Bone marrow (tissue), 2 donors: Measurements from ENCODE around the gene TNFSF4.
"Not testable (repeated sequence)": the region's sequence is repeated elsewhere in the genome, so short reads cannot be mapped to it uniquely, and the experiment has no call there.

Experiments used
- DNase-seq, 2 donors: peaks; one replicate each; lab custom pipeline; 2025; lab: John Stamatoyannopoulos, UW

The TNFSF4 gene

GRCh38 chr1:173206816-173207568 is at the start of gene TNFSF4:
Gene TNFSF4 (minus strand): TSS chr1:173207331. CDS start chr1:173207176, 155 bp downstream.
- DNase-seq = peak in 1 of 2 donors; percentile 88

GRCh38 chr1:173255214-173255813 is 48.2 kb upstream of the TNFSF4 start:
- DNase-seq = peak in 1 of 2 donors; percentile 49

GRCh38 chr1:173253046-173253445 is 45.9 kb upstream of the TNFSF4 start:
- DNase-seq = no peak

GRCh38 chr1:173249349-173249748 is 42.2 kb upstream of the TNFSF4 start:
- DNase-seq = no peak

- no peak for DNase-seq
Measured at GRCh38 chr1:173248247-173248940, 41.3 kb upstream of the TNFSF4 start.

- no peak for DNase-seq
Measured at GRCh38 chr1:173245892-173246291, 38.8 kb upstream of the TNFSF4 start.

- no peak for DNase-seq
Measured at GRCh38 chr1:173243300-173243699, 36.2 kb upstream of the TNFSF4 start.

- no peak for DNase-seq
Measured at GRCh38 chr1:173241528-173242347, 34.6 kb upstream of the TNFSF4 start.

GRCh38 chr1:173240609-173241008 is 33.5 kb upstream of the TNFSF4 start:
- no peak for DNase-seq

GRCh38 chr1:173239058-173239457 is 31.9 kb upstream of the TNFSF4 start:
- DNase-seq = no peak

GRCh38 chr1:173234899-173235298 is 27.8 kb upstream of the TNFSF4 start:
- DNase-seq = no peak

- not testable (repeated sequence) for DNase-seq
Measured at GRCh38 chr1:173234434-173234833, 27.3 kb upstream of the TNFSF4 start.

- DNase-seq = not testable (repeated sequence)
Measured at GRCh38 chr1:173229031-173229430, 21.9 kb upstream of the TNFSF4 start.

GRCh38 chr1:173224949-173225348 is 17.8 kb upstream of the TNFSF4 start:
- DNase-seq = peak in 1 of 2 donors; percentile 37

GRCh38 chr1:173224280-173224892 is 17.3 kb upstream of the TNFSF4 start:
- DNase-seq = no peak

- no peak for DNase-seq
Measured at GRCh38 chr1:173223031-173223380, 15.9 kb upstream of the TNFSF4 start.

- no peak for DNase-seq
Measured at GRCh38 chr1:173222149-173223030, 15.3 kb upstream of the TNFSF4 start.

- no peak for DNase-seq
Measured at GRCh38 chr1:173220157-173220556, 13.0 kb upstream of the TNFSF4 start.

- DNase-seq = no peak
Measured at GRCh38 chr1:173213665-173214064, 6.5 kb upstream of the TNFSF4 start.

GRCh38 chr1:173212952-173213491 is 5.9 kb upstream of the TNFSF4 start:
- no peak for DNase-seq
